Tibial artery (tissue), 4 donors: ENCODE measurements around the gene FBXO21.

Source experiments
- DNase-seq, 2 donors: peaks; one replicate each; pipeline ENCODE4 v3.0.0-alpha.2; 2019
- H3K27ac ChIP-seq, 2 donors: fragments of 200-600 bp; sonication (generic) in 1 of 2; 1 replicate in 1 of 2; 2 replicates in 1 of 2; pipeline ENCODE4 v1.5.1; 2018 to 2019; ENCODE audit warnings: mild to moderate bottlenecking in 1 of 2
- H3K27me3 ChIP-seq, 2 donors: fragments of 200-600 bp; sonication (generic) in 1 of 2; one replicate each; pipeline versions ENCODE4 v1.5.1 to v1.6.0; 2016 to 2019
- H3K36me3 ChIP-seq, 3 donors: fragments of 200-600 bp; sonication (generic) in 2 of 3; one replicate each; pipeline ENCODE4 v1.5.1; 2016 to 2019; ENCODE audit warnings: mild to moderate bottlenecking in 2 of 3
- H3K4me1 ChIP-seq, 4 donors: fragments of 200-600 bp; sonication (generic) in 2 of 4; 1 replicate in 3 of 4; 2 replicates in 1 of 4; pipeline ENCODE4 v1.5.1; 2016 to 2019
- H3K4me3 ChIP-seq, 2 donors: fragments of 200-600 bp; sonication (generic) in 1 of 2; 1 replicate in 1 of 2; 2 replicates in 1 of 2; pipeline ENCODE4 v1.5.1; 2018 to 2019; ENCODE audit warnings: mild to moderate bottlenecking in 2 of 2
- H3K9me3 ChIP-seq, 3 donors: fragments of 200-600 bp; sonication (generic) in 1 of 3; one replicate each; pipeline ENCODE4 v1.5.1; 2016 to 2019
- CTCF ChIP-seq, 2 experiments: fragments of 200-600 bp in 1 of 2; fragments of 450-650 bp in 1 of 2; IDR thresholded peaks; one replicate each; pipeline ENCODE4 v1.5.1; 2017 to 2019; ENCODE audit warnings: antibody characterized with exemption in 2 of 2, mild to moderate bottlenecking in 1 of 2, moderate library complexity in 1 of 2
- intact Hi-C: fragments of 100-400 bp; cut with DNase I; formaldehyde crosslinking; loops from one replicate; pipeline ENCODE4 v1.15.0; 2023; ENCODE audit warnings: low total_unique reads

Gene FBXO21

DNA sequence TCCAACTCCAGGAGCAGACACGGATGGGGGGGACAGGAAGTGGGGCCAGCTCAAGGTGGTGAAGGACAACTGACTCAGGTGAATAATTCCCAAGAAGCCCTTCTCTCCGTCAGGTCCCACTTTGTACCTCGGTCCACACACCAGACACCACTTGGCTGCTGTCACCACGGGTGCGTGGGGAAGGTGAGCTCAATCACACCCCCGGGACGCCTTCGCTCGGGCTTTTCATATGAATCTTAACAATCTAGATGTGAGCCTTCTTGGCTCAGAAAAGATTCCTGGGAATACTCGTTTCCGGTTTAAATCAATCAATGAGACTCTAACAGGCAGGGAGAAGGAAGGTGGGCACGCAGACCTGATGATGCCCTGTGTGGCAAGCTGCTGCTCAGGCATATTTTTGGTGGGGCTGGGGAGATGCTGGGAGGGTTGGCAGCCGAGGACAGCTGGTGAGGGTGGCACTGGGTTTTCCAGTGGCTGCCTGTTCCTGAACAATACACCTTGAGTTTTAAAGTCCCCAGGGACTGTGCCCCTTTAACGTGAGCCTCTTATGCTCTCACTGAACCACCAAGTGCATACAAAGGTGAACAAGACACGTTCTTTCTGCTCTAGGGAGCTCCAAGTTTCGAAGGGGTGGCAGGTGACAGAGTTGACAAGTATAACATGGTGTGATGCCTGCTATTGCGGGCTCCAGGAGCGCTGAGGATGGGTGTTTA is 96.2 kb downstream of the FBXO21 start:
- Histone ChIP-seq H3K27ac (no peak overlapping the region), H3K4me1 (peaks cover 0 to 13% (median 10%) of the 10 kb centered on the region in 4 donors), H3K4me3 (no peak overlapping the region), H3K36me3 (peaks cover 0 to 3% (median 0%) of the 10 kb centered on the region in 3 donors), H3K9me3 (peaks cover 0 to 5% (median 2%) of the 10 kb centered on the region in 3 donors), H3K27me3 (peaks cover 0 to 45% of the 10 kb centered on the region in 2 donors)
- intact Hi-C loops = no loop called here
- TF ChIP-seq CTCF (IDR thresholded peaks at IDR 0.05) = no peak
- DNase-seq = no peak

- intact Hi-C loops = no loop called here
- Histone ChIP-seq H3K36me3 (peaks cover 0 to 5% (median 0%) of the 10 kb centered on the region in 3 donors), H3K9me3 (peaks cover 0 to 7% (median 3%) of the 10 kb centered on the region in 3 donors), H3K27ac (no peak overlapping the region), H3K4me1 (peaks cover 0 to 6% (median 4%) of the 10 kb centered on the region in 4 donors), H3K27me3 (peaks cover 0 to 38% of the 10 kb centered on the region in 2 donors), H3K4me3 (no peak overlapping the region)
- no peak for DNase-seq
- TF ChIP-seq CTCF (IDR thresholded peaks at IDR 0.05) = no peak
These were observed 96.8 kb downstream of the FBXO21 start for GRCh38 chr12:117093431-117093830.

GRCh38 chr12:117092886-117093285 is 97.4 kb downstream of the FBXO21 start:
- peaks cover 0 to 5% (median 0%) of the 10 kb centered on the region in 3 donors for H3K36me3 ChIP-seq
- H3K27ac ChIP-seq = no peak overlapping the region
- no peak for TF ChIP-seq CTCF (IDR thresholded peaks at IDR 0.05)
- intact Hi-C loops = no loop called here
- peaks cover 0 to 33% of the 10 kb centered on the region in 2 donors for H3K27me3 ChIP-seq
- H3K4me1 ChIP-seq = peaks cover 0 to under 1% (median 0%) of the 10 kb centered on the region in 4 donors
- peaks cover 0 to 7% (median 3%) of the 10 kb centered on the region in 3 donors for H3K9me3 ChIP-seq
- DNase-seq = no peak
- no peak overlapping the region for H3K4me3 ChIP-seq

GRCh38 chr12:117092511-117092780 is 97.8 kb downstream of the FBXO21 start:
- intact Hi-C loops = no loop called here
- H3K4me1 ChIP-seq = no peaks in the 10 kb centered on the region
- no peak for TF ChIP-seq CTCF (IDR thresholded peaks at IDR 0.05)
- no peak overlapping the region for H3K27ac ChIP-seq
- H3K4me3 ChIP-seq = no peak overlapping the region
- peaks cover 0 to 32% of the 10 kb centered on the region in 2 donors for H3K27me3 ChIP-seq
- peaks cover 0 to 5% (median 0%) of the 10 kb centered on the region in 3 donors for H3K36me3 ChIP-seq
- H3K9me3 ChIP-seq = peaks cover 0 to 7% (median 3%) of the 10 kb centered on the region in 3 donors
- no peak for DNase-seq
